ENCODE data around the gene AUH.

DNA sequence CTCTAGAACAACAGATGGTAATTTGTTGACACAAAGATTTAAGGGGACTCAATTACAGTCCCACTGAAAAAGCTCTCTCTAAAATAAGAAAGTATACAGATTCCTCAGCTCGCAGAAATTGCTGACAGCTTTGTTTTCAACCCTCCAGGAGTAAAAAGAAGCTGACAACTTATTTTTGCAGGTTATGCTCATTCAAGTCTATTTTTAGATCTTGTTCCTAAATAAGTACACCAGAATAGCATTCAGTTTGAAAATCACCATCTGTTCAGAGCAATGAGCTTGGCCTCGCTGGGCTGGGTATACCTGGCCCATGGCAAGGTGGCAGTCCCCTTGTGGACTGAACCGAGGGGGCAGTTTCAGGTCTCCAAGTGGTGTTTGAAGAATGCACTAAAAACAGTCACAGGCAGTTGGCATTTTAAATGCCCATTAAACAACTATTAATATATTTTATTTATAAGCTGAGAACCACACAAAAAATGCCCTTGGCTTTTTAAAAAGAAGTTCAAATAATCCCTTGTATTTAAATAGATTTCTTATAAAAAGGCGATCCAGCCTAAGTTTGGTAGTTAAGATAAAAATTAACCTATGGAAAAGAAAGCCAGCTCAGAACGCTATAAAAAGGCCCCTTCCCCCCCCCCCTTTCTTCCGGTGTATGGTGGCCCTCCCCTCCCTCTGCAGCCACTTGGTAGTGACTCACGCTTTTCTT is 169.2 kb downstream of the AUH start:
- TF ChIP-seq POLR2A (IDR thresholded peaks at IDR 0.05; ENCODE audit: low read length), result no peak
- no peak for TF ChIP-seq GATA1 (IDR thresholded peaks at IDR 0.05; ENCODE audit: low read depth, low read length)
